ENCODE results near the gene RABEP1.

RABEP1 gene

DNA sequence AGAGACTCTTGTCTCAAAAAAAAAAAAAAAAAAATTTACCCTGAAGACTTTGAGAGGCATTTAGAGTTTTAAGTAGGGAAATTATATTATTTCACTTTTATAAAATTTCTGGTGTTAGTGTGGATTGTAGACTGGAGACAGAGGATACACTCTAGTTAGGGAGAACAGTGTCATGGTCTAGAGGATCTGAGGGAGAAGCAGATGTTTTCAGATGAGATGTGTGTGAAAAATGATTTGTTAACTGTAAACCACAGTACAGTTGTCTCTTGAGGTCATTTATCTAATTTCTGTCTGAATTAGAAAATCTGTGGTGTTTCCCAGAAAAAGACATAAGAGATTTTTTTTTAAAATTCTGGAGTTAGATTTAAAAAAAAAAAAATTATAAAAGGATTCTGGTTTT is 82.6 kb downstream of the RABEP1 start:
- DNase-seq, result no peak

- DNase-seq, result no peak
Observed at GRCh38 chr17:5365831-5366230, 83.7 kb downstream of the RABEP1 start.

DNA sequence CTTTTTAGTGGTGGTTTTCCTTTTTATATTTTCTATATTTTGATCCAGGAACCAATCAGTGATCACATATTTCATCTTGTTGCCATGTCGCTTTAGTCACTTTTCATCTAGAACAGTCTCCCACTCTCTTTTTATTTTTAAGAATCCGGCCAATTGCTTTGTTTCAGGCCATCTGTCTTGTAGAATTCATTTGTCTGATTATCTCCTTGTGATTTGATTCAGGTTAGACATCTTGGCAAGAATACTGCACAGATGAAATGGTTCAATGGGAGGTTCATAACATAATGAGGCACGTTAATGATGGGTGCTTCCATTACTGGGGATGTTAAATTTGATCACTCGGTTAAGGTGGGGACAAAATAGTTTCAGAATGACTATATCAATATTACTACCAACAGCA is 88.3 kb downstream of the RABEP1 start:
- no peak for DNase-seq

- DNase-seq, result no peak
Observed at GRCh38 chr17:5373112-5373511, 91.0 kb downstream of the RABEP1 start.

DNA sequence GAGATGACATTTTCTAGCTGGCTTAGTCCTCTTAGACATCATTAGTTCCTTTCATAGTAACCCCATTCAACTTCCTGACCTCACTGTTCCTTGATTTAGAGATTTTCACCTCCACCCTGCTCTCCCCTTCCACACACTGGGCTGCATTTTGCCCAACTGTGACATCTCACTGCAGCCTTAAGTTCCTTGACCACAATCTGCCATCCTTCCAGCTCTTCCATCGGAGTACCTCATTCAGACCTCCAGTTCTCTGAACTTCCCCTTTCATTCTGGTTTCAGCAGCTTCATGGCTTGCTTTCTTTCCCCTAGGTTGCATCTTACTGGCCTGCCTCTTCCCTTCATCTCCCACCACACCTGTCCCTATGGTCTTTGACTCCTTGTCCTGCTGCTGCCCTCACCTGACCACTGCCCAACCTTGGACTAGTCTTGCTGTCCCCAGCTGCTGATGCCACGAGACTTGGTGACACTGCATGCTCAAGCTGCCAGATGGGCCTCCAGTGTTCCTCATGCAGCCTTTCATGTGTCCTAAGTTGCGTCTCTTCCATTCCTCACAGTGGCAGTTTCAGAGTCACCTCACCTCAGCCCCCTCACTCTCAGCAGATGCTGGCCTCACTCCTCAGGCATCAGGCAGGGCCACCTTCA is 96.6 kb downstream of the RABEP1 start:
- DNase-seq, result peak; percentile 14 to 29

DNA sequence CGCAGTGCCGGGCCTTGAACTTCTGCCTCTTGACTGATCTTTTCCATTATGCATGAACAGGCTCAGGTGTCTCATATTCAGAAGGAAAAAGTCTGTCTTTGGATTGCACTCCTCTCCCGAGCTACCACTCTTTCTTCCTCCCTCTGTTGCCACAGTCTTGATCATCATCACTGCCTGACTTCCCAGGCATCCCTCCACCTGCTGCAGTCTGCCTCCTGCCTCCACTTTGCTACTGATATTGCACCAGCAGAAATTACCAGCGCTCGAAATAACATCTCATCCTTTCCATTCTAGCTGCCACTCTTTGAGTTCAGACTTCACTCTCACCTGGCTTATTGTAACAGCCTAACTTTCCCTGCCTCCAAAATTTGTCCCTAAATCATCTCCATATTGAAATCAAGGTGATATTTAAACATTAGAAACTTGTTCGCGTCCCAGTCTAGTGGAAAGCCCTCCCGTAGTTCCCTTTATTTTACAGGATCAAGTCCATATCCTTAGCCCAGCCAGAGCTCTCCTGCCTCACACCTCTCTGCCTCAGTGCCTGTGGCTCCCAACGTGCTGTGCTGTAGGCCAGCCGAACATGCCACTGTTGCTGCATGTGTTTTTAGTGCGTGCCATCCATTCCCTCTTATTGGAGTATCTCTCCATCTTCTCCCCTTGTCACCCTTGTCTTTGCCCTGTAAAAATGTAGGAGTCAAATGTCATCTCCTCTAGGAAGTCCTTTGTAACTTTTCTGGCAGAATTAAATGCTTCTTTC is 97.4 kb downstream of the RABEP1 start:
- no peak for DNase-seq

DNA sequence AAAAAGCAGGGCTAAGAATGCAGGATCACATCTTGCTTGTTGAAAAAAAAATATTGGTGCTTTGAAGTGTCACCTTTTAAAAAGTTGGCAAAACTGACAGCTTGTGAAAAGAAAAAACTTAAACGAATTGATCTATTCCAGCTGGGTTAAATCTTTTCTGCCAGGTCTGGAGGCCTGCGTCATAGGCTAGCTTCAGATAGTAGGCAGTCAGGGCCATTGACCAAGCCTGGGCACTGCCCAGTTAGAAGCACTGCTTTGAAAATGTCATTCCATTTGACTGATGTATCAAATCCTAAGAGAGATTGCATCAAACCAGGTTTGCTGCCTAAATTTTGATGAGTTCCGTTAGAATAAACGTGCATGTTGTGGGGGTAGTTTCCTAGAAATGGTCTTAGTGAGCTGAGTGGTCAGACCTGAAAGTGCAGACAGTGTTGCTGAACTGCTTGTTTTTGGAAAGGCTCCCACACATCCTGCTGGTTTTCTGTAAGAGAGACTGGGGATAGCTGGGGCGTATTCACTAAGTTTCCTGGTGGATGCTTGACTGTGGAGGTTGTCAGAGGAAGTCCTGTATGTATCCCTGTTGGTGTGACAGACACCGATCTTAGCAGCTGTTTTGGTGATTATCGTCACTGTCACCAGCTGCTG is 98.5 kb downstream of the RABEP1 start:
- no peak for DNase-seq

GRCh38 chr17:5381542-5381941 is 99.5 kb downstream of the RABEP1 start:
- no peak for DNase-seq

GRCh38 chr17:5391678-5392077 is 109.6 kb downstream of the RABEP1 start:
- DNase-seq, result no peak

DNA sequence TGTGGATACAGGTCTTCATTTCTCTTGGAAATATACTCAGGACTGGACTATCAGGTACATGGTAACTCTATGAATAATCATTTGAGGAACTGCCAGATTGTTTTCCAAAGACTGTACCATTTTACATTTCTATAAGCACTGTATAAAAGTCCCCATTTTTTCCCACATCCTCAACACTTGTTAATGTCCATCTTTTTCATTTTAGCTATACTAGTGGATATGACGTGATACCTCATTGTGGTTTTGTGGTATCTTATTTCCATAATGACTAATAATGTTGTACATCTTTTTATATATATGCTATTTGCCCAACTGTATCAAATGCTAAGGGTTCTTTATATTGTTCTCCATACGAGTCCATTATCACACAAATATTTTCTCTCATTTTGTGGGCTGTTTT is 114.5 kb downstream of the RABEP1 start:
- DNase-seq, result no peak

DNA sequence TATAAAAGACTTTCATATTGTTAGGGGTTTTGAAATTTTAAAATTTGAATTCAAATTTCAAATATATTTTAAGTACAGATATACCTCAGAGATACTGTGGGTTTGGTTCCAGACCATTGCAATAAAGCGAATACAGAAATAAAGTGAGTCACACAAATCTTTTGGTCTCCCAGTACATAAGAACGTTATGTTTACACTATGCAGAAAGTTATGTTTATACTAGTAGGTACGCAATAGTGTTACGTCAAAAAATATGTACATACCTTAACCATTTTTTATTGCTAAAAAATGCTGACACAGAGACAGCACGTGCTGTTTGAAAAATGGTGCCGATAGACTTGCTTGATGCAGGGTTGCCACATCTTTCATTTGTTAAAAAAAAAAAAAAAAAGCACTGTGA is 117.7 kb downstream of the RABEP1 start:
- no peak for DNase-seq

- no peak for DNase-seq
Observed at GRCh38 chr17:5405400-5405799, 123.3 kb downstream of the RABEP1 start.

- DNase-seq, result no peak
Observed at GRCh38 chr17:5408186-5408585, 126.1 kb downstream of the RABEP1 start.

GRCh38 chr17:5410594-5411272 is 128.6 kb downstream of the RABEP1 start:
- no peak for DNase-seq

- peak; percentile 25 to 45 for DNase-seq
Observed at GRCh38 chr17:5413682-5414081, 131.6 kb downstream of the RABEP1 start.

GRCh38 chr17:5416901-5417300 is 134.8 kb downstream of the RABEP1 start:
- DNase-seq, result no peak

DNA sequence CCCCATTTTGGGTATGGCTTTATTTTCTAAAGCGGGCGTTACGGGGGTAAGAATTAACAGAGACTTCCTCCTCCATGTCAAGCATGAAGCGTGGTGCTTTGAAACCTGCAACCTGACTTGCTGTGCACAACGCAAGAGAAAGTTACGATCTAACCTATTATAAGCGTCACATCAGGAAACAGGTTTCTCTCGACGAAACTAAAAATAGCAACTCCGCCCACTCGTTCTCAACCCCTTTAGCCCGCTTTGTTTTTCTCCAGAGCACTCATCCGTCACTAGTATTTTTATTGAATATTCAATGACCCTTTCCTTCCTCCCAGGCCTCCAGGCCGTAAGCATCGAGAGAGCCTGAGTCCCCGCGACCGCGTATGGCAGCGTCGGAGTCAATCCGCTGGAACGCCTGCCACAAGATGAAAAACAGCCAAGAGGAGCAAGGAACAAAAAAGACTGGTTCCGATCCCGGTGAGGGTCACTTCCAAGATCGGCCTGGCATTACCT is 136.8 kb downstream of the RABEP1 start:
- DNase-seq, result peak; percentile 32 to 46

DNA sequence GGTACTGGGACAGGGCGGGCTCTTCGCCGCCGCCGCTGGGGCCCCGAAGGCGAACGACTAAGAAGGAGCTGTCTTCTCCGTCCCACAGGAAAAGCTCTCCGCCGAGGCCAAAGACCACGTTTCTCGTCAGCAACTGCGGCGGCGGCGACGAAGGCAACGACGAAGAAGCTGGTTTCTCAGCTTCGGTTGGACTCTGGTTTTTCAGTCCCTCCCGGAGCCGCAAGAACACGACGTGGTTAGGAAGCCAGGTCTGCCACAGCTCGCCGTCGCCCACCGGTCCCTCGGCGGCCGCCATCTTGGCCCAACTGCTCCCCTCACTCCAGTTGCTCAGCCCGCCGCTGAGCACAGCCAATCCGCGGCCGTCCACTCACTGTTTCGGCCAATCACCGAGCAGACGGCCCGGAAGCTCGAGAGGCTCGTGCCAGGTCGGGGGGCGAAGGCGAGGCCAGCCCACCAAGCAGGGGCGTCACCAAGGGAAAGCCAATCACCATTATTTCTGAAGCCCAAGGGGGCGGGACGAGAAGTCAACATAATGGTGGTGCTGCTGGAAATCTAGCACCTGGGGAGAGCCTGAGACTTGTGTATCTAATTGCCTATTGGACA is 137.4 kb downstream of the RABEP1 start, which contains the start of gene NUP88:
NUP88 (minus strand) TSS at position 307 of the 603 bp plus-strand sequence; CDS start at position 295, 12 bp downstream.
- peak; percentile 93 to 97 for DNase-seq

- peak; percentile 80 to 89 for DNase-seq
Observed at GRCh38 chr17:5419959-5420653, 138.0 kb downstream of the RABEP1 start, which contains the start of gene RPAIN. RPAIN (plus strand) TSS chr17:5420182; CDS start chr17:5420211, 29 bp downstream.

DNA sequence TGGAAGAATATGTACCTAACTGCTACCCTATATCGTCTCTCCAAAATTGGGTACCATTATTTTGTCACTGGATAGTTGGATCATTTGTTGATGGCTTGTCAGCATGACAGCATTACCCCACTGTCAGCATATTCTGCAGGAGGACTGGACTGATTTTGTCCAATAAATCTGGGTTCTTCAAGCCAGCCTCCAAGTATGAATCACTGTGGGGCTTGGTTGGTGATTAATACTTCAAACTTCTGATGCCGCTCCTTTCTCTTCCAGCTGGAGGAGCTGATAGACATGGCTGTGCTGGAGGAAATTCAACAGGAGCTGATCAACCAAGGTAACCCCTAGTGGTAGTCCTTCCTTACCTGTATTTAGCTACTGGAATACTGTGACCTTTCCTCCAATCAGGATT is 140.4 kb downstream of the RABEP1 start:
- no peak for DNase-seq

- DNase-seq, result no peak
Observed at GRCh38 chr17:5424909-5425308, 142.8 kb downstream of the RABEP1 start.

GRCh38 chr17:5425826-5426225 is 143.7 kb downstream of the RABEP1 start:
- no peak for DNase-seq

All from inflammatory macrophage (primary cell).